Hepatocyte (in vitro differentiated cells): ENCODE data around the gene PLA2G4A. TPM values are rescaled to one million over a fixed set of nuclear protein-coding genes. Genes with fewer than 3 reads are reported as not detected.
A peak's percentile ranks its signal among the peaks of the same experiment; 100 is the strongest.

Source experiments
- DNase-seq: peaks from one replicate; pipeline ENCODE4 v3.0.0-alpha.2; 2016; ENCODE audit warnings: low spot score
- H2AFZ ChIP-seq: fragments of 200-600 bp; sonication (generic); 2 replicates; pipeline ENCODE4 v1.6.0; 2016; ENCODE audit warnings: antibody characterized with exemption, mild to moderate bottlenecking
- H3K27ac ChIP-seq: fragments of 200-600 bp; sonication (generic); 2 replicates; pipeline ENCODE4 v1.5.1; 2016; ENCODE audit warnings: mild to moderate bottlenecking
- H3K27me3 ChIP-seq: fragments of 200-600 bp; sonication (generic); 2 replicates; pipeline ENCODE4 v1.6.1; 2016
- H3K36me3 ChIP-seq: fragments of 200-600 bp; sonication (generic); replicated peaks from 2 replicates; pipeline ENCODE4 v1.5.1; 2016; ENCODE audit warnings: low read depth; ENCODE audit not compliant: insufficient read depth
- H3K4me1 ChIP-seq: fragments of 200-600 bp; sonication (generic); 2 replicates; pipeline ENCODE4 v1.5.1; 2016; ENCODE audit warnings: mild to moderate bottlenecking, moderate library complexity; ENCODE audit not compliant: insufficient read depth
- H3K4me2 ChIP-seq: fragments of 200-600 bp; sonication (generic); 2 replicates; pipeline ENCODE4 v1.6.0; 2016
- H3K4me3 ChIP-seq: fragments of 200-600 bp; sonication (generic); 2 replicates; pipeline ENCODE4 v1.5.1; 2016; ENCODE audit warnings: mild to moderate bottlenecking
- H3K79me2 ChIP-seq: fragments of 200-600 bp; sonication (generic); 2 replicates; pipeline ENCODE4 v1.6.0; 2017; ENCODE audit warnings: mild to moderate bottlenecking
- H3K9me2 ChIP-seq: fragments of 200-600 bp; sonication (generic); replicated peaks from 2 replicates; pipeline ENCODE4 v1.6.0; 2017; ENCODE audit warnings: mild to moderate bottlenecking; ENCODE audit not compliant: insufficient read depth
- H3K9me3 ChIP-seq: fragments of 200-600 bp; sonication (generic); 2 replicates; pipeline ENCODE4 v1.5.1; 2016; ENCODE audit warnings: low read depth, mild to moderate bottlenecking
- H4K20me1 ChIP-seq: fragments of 200-600 bp; sonication (generic); 2 replicates; pipeline ENCODE4 v1.6.0; 2016; ENCODE audit warnings: mild to moderate bottlenecking; ENCODE audit not compliant: insufficient read depth, poor library complexity, severe bottlenecking
- EZH2 ChIP-seq: fragments of 200-600 bp; sonication (generic); IDR thresholded peaks from 2 replicates; pipeline ENCODE4 v1.6.1; 2016; ENCODE audit warnings: antibody characterized with exemption, mild to moderate bottlenecking, borderline replicate concordance
- EZH2phosphoT487 ChIP-seq: fragments of 200-600 bp; sonication (generic); IDR thresholded peaks from one replicate; pipeline ENCODE4 v1.6.1; 2018; ENCODE audit warnings: antibody characterized with exemption, mild to moderate bottlenecking, low read depth, moderate library complexity; ENCODE audit not compliant: unreplicated experiment, severe bottlenecking
- WGBS: methylation state at CpG from one replicate; pipeline ENCODE4 v1.1.6; 2016; ENCODE audit warnings: low lambda C conversion rate; ENCODE audit errors: missing lambda C conversion rate; 5-methylcytosine and 5-hydroxymethylcytosine counted together
- polyA plus RNA-seq: library from polyadenylated mRNA; unstranded; fragments of >200 nt; fragmentation: Nextera tagmentation; extraction: Ambion mirVana; gene quantifications from 2 replicates; pipeline ENCODE4 v1.2.1, GENCODE V29; 2016
- total RNA-seq: library from RNA; depleted of rRNA; stranded (reverse); fragments of >200 nt; gene quantifications from 2 replicates; pipeline ENCODE4 v1.2.3, GENCODE V29; 2014
- TF ChIP-seq, protein P1 (sequence below): fragments of 200-600 bp; sonication (generic); IDR thresholded peaks from 2 replicates; pipeline ENCODE4 v1.5.1; 2016; ENCODE audit warnings: antibody characterized with exemption, mild to moderate bottlenecking; ENCODE audit not compliant: poor library complexity

The PLA2G4A gene
- total and polyA plus RNA-seq, 2 experiments from 2014 or later = 21.3 to 24.9 TPM

DNA sequence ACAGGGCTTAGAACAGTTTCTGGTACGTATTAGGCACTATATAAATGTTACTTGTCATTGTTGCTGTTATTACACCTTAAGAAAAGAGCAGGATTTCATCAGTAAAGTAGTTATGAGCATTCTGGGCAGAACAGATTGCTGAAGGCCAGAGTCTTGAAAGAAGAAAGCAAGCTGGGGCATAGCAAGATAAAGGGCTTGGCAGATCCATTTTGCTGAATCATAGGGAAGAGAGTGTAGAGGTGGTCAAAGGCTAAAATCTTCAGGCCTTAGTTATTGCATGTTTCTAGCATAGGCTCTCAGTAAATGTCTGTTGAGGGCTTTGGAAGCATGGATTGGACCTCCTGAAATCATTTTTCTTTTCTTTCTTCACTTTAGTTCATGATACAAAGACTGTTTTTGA is 67.5 kb downstream of the PLA2G4A start:
- Histone ChIP-seq H3K4me1 (no peaks in the 10 kb centered on the region), H2AFZ (no peak overlapping the region), H3K27ac (peak overlapping the region; percentile 1), H3K9me2 (no peaks in the 10 kb centered on the region), H3K4me2 (no peak overlapping the region), H4K20me1 (no peaks in the 10 kb centered on the region), H3K36me3 (no peaks in the 10 kb centered on the region), H3K79me2 (no peaks in the 10 kb centered on the region), H3K9me3 (no peaks in the 10 kb centered on the region), H3K27me3 (no peaks in the 10 kb centered on the region), H3K4me3 (no peak overlapping the region)
- peak; percentile 8 for DNase-seq
- TF ChIP-seq EZH2 (no peak), EZH2phosphoT487 (no peak)
- TF ChIP-seq, protein P1, sequence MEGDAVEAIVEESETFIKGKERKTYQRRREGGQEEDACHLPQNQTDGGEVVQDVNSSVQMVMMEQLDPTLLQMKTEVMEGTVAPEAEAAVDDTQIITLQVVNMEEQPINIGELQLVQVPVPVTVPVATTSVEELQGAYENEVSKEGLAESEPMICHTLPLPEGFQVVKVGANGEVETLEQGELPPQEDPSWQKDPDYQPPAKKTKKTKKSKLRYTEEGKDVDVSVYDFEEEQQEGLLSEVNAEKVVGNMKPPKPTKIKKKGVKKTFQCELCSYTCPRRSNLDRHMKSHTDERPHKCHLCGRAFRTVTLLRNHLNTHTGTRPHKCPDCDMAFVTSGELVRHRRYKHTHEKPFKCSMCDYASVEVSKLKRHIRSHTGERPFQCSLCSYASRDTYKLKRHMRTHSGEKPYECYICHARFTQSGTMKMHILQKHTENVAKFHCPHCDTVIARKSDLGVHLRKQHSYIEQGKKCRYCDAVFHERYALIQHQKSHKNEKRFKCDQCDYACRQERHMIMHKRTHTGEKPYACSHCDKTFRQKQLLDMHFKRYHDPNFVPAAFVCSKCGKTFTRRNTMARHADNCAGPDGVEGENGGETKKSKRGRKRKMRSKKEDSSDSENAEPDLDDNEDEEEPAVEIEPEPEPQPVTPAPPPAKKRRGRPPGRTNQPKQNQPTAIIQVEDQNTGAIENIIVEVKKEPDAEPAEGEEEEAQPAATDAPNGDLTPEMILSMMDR = no peak
- 76% methylated on average over 1 of the region's 1 CpG for WGBS

DNA sequence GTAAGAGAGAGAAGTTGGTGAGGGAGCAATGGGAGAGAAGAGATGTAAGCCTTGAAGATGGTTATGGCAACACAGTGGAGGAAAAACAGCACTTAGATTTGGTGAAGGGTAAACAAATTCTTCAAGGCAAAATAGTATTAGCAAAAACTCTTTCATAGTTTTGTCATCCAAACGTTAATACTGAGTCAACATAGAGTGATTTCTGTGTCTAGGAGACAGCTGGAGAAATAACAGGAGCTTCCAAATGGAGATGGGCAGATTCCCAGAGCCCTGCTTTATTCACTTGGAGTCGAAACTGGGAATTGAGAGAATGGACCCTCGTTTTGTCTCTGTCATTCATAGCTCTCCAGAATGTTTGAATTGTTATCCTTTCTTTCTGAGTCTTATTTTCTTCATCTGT is 68.3 kb downstream of the PLA2G4A start:
- Histone ChIP-seq H4K20me1 (no peaks in the 10 kb centered on the region), H3K9me2 (no peaks in the 10 kb centered on the region), H3K27ac (peak overlapping the region; percentile 1), H2AFZ (no peak overlapping the region), H3K9me3 (no peaks in the 10 kb centered on the region), H3K79me2 (no peaks in the 10 kb centered on the region), H3K4me1 (no peaks in the 10 kb centered on the region), H3K27me3 (no peaks in the 10 kb centered on the region), H3K4me2 (no peak overlapping the region), H3K36me3 (no peaks in the 10 kb centered on the region), H3K4me3 (no peak overlapping the region)
- no peak for DNase-seq
- whole genome bisulfite sequencing = 81% methylated on average over 3 of the region's 3 CpGs
- TF ChIP-seq EZH2 (no peak), EZH2phosphoT487 (no peak)
- TF ChIP-seq, protein P1 = no peak

DNA sequence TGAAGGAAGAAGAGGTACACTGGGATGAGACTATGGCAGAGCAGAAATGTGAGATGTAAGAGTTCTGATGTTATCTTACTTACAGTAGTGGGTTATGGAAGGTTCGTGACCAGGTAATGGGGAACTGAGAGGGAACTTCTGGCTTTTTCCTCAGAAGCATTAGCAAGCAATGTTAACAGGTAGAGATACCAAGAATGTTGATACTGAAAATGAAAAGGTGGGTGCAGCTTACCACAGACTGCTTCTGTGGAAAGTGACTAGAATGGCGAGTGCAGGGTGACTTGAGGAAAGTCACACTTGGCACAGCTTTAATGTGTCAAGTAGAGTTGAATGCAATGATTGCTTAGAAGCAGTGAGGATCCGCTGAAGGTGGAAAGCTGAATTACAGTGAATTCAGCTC is 70.8 kb downstream of the PLA2G4A start:
- H3K9me2 ChIP-seq = no peaks in the 10 kb centered on the region
- DNase-seq = no peak
- H3K79me2 ChIP-seq = no peaks in the 10 kb centered on the region
- no peak overlapping the region for H3K27ac ChIP-seq
- H3K9me3 ChIP-seq = no peaks in the 10 kb centered on the region
- TF ChIP-seq EZH2 (no peak), EZH2phosphoT487 (no peak)
- TF ChIP-seq, protein P1 = no peak
- H3K4me3 ChIP-seq = no peak overlapping the region
- H3K4me1 ChIP-seq = no peaks in the 10 kb centered on the region
- H3K27me3 ChIP-seq = no peaks in the 10 kb centered on the region
- H4K20me1 ChIP-seq = no peaks in the 10 kb centered on the region
- no peaks in the 10 kb centered on the region for H3K36me3 ChIP-seq
- no peak overlapping the region for H2AFZ ChIP-seq
- WGBS = 90% methylated on average over 3 of the region's 3 CpGs
- no peak overlapping the region for H3K4me2 ChIP-seq

DNA sequence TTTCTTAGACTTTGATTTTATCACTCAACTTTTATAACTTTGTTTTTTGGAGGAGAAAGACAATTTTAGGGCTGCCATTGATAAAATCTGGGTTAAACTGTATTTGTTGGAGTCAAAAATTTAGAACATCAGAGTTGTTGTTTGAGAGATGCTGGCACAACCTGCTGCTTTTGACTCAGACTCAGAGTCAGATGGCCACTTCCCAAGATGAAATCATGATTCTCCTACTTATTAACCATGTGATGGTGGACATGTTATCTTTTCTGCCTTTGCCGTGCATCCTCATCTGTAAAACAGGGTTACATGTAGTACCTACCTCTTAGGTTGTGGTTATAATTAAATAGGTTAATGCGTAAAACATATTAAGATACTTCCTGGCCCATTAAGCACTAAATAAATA is 71.2 kb downstream of the PLA2G4A start:
- 94% methylated on average over 2 of the region's 2 CpGs for WGBS
- DNase-seq = no peak
- no peaks in the 10 kb centered on the region for H3K4me1 ChIP-seq
- no peaks in the 10 kb centered on the region for H3K79me2 ChIP-seq
- H3K4me2 ChIP-seq = no peak overlapping the region
- H3K36me3 ChIP-seq = no peaks in the 10 kb centered on the region
- H3K4me3 ChIP-seq = no peak overlapping the region
- no peaks in the 10 kb centered on the region for H3K9me3 ChIP-seq
- no peak overlapping the region for H2AFZ ChIP-seq
- H3K9me2 ChIP-seq = no peaks in the 10 kb centered on the region
- TF ChIP-seq, protein P1 = no peak
- TF ChIP-seq EZH2phosphoT487 = no peak
- TF ChIP-seq EZH2 = no peak
- H3K27ac ChIP-seq = no peak overlapping the region
- H4K20me1 ChIP-seq = no peaks in the 10 kb centered on the region
- no peaks in the 10 kb centered on the region for H3K27me3 ChIP-seq
